ENCODE results near the gene ZNF460. TPM values are rescaled to one million over a fixed set of nuclear protein-coding genes. Genes with fewer than 3 reads are reported as not detected.
A peak's percentile ranks its signal among the peaks of the same experiment; 100 is the strongest.

ZNF460 gene
- total and polyA plus RNA-seq, 2 of the 8 experiments (the other 6 are each of a cell fraction or from before 2014, with no cell fraction given), result 9.3 to 57.9 TPM

GRCh38 chr19:57279418-57280164 lies 694 bp upstream of the ZNF460 start (continued):
- TF ChIP-seq FOSL1 (IDR thresholded peaks at IDR 0.05; ENCODE audit: insufficient read depth, low read depth, low read length), result no peak
- TF ChIP-seq TCF12 (IDR thresholded peaks at IDR 0.05; ENCODE audit: low read depth, low read length), result no peak
- TF ChIP-seq CBX8 (IDR thresholded peaks at IDR 0.05; ENCODE audit: borderline replicate concordance, low read depth, low read length), result no peak
- TF ChIP-seq CTBP2 (IDR thresholded peaks at IDR 0.05; ENCODE audit: borderline replicate concordance, insufficient read depth, insufficient read length, low read length), result no peak
- TF ChIP-seq POLR2A (IDR thresholded peaks at IDR 0.05; ENCODE audit: control extremely low read depth in 1 of 2, low read depth in 2 of 2, low read length in 2 of 2), result peak; percentile 85 to 93
- TF ChIP-seq, protein P1, sequence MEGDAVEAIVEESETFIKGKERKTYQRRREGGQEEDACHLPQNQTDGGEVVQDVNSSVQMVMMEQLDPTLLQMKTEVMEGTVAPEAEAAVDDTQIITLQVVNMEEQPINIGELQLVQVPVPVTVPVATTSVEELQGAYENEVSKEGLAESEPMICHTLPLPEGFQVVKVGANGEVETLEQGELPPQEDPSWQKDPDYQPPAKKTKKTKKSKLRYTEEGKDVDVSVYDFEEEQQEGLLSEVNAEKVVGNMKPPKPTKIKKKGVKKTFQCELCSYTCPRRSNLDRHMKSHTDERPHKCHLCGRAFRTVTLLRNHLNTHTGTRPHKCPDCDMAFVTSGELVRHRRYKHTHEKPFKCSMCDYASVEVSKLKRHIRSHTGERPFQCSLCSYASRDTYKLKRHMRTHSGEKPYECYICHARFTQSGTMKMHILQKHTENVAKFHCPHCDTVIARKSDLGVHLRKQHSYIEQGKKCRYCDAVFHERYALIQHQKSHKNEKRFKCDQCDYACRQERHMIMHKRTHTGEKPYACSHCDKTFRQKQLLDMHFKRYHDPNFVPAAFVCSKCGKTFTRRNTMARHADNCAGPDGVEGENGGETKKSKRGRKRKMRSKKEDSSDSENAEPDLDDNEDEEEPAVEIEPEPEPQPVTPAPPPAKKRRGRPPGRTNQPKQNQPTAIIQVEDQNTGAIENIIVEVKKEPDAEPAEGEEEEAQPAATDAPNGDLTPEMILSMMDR (IDR thresholded peaks at IDR 0.05; ENCODE audit: control extremely low read depth in 1 of 3, insufficient read depth in 1 of 3, low read depth in 1 of 3, low read length in 3 of 3), result peak in 2 of 3 experiments; percentile 15 to 19; a peak in 2 of 4 replicates
- no peak for TF ChIP-seq NRF1 (IDR thresholded peaks at IDR 0.05; ENCODE audit: low read depth, low read length)
- no peak for TF ChIP-seq HDAC6 (IDR thresholded peaks at IDR 0.05; ENCODE audit: low read depth, low read length)
- peak; percentile 61 for TF ChIP-seq TBP (IDR thresholded peaks at IDR 0.05; ENCODE audit: low read depth, low read length)
- peak in 1 of 2 experiments; percentile 47; a peak in 1 of 4 replicates for TF ChIP-seq SIN3A (conservative IDR thresholded peaks at IDR 0.05 in 1 of 2, IDR thresholded peaks at IDR 0.05 in 1 of 2; ENCODE audit: low read depth in 1 of 2, low read length in 2 of 2)
- peak; percentile 51; the same call in 1 of the 2 replicates for TF ChIP-seq GABPA (IDR thresholded peaks at IDR 0.05; ENCODE audit: borderline replicate concordance, insufficient read depth, low read length)
- no peak for TF ChIP-seq MAFK (IDR thresholded peaks at IDR 0.05; ENCODE audit: low read depth, low read length)
- peak; percentile 0; the same call in 1 of the 2 replicates for TF ChIP-seq SP1 (IDR thresholded peaks at IDR 0.05; ENCODE audit: low read depth, low read length)
- no peak for TF ChIP-seq POU5F1 (IDR thresholded peaks at IDR 0.05; ENCODE audit: low read depth, low read length)
- no peak for TF ChIP-seq YY1 (IDR thresholded peaks at IDR 0.05; ENCODE audit: low read depth, low read length)
- peak; percentile 86 for TF ChIP-seq POLR2AphosphoS5 (IDR thresholded peaks at IDR 0.05; ENCODE audit: low read depth, low read length)
- TF ChIP-seq HDAC2 (IDR thresholded peaks at IDR 0.05; ENCODE audit: borderline replicate concordance in 1 of 2, low read depth in 2 of 2, low read length in 2 of 2), result no peak
